K562 (cell line): ENCODE results near the gene POLR2L. TPM values are rescaled to one million over a fixed set of nuclear protein-coding genes. Genes with fewer than 3 reads are reported as not detected.

ENCODE experiments used
- CC2D1A ChIP-seq: fragments of 450-650 bp; IDR thresholded peaks from 2 replicates; pipeline ENCODE4 v1.6.1; 2017; ENCODE audit warnings: mild to moderate bottlenecking
- CREB1 ChIP-seq, 2 experiments: sonication (generic) in 1 of 2; formaldehyde crosslinking in 1 of 2; IDR thresholded peaks; 2 replicates each; pipeline versions ENCODE4 v1.6.1 to v1.8.0; 2012 to 2022; ENCODE audit warnings: inconsistent platforms in 1 of 2, mild to moderate bottlenecking in 1 of 2, missing genetic modification reagents in 1 of 2, moderate library complexity in 1 of 2
- DIDO1 ChIP-seq: fragments of 450-650 bp; IDR thresholded peaks from 2 replicates; pipeline ENCODE4 v1.6.1; 2016; ENCODE audit warnings: low read depth, missing biosample characterization, missing genetic modification characterization
- E4F1 ChIP-seq: fragments of 250-450 bp; sonication (Bioruptor Pico); IDR thresholded peaks from 2 replicates; pipeline ENCODE4 v1.5.0; 2021; ENCODE audit warnings: mild to moderate bottlenecking, borderline replicate concordance
- FOXK2 ChIP-seq, 2 experiments: fragments of 450-650 bp; IDR thresholded peaks in 1 of 2; conservative IDR thresholded peaks in 1 of 2; 2 replicates each; pipeline ENCODE4 v1.6.1; 2016; ENCODE audit warnings: low read depth in 2 of 2, mild to moderate bottlenecking in 1 of 2
- KDM5B ChIP-seq: fragments of 200-600 bp; sonication (generic); IDR thresholded peaks from 2 replicates; pipeline ENCODE4 v1.6.1; 2012; ENCODE audit warnings: low read depth, mild to moderate bottlenecking, moderate library complexity, low read length, control low read depth, inconsistent platforms; ENCODE audit not compliant: insufficient replicate concordance
- MAX ChIP-seq: sonication (generic); formaldehyde crosslinking; IDR thresholded peaks from 2 replicates; pipeline ENCODE4 v1.9.0; 2022; ENCODE audit warnings: mild to moderate bottlenecking, missing genetic modification reagents
- MBD2 ChIP-seq: sonication (generic); IDR thresholded peaks from 2 replicates; pipeline ENCODE4 v1.6.1; 2016; ENCODE audit warnings: low read depth, borderline replicate concordance
- MCM2 ChIP-seq: fragments of 450-650 bp; IDR thresholded peaks from 2 replicates; pipeline ENCODE4 v1.6.1; 2017; ENCODE audit warnings: low read depth, mild to moderate bottlenecking
- NFIX ChIP-seq: fragments of 250-450 bp; sonication (Bioruptor Pico); IDR thresholded peaks from 2 replicates; pipeline ENCODE4 v1.4.0; 2020; ENCODE audit warnings: low read depth, mild to moderate bottlenecking, moderate library complexity
- NR2C1 ChIP-seq, 2 experiments: fragments of 450-650 bp; IDR thresholded peaks; 2 replicates each; pipeline ENCODE4 v1.6.1; 2017; ENCODE audit warnings: mild to moderate bottlenecking in 2 of 2, antibody characterized with exemption in 1 of 2, inconsistent platforms in 1 of 2, missing compliant biosample characterization in 1 of 2, missing genetic modification characterization in 1 of 2
- POLR2A ChIP-seq: fragments of 450-650 bp; conservative IDR thresholded peaks from 2 replicates; pipeline ENCODE4 v1.6.1; 2016
- RBM17 ChIP-seq: fragments of 200-400 bp; formaldehyde crosslinking; IDR thresholded peaks from 2 replicates; pipeline ENCODE4 v1.6.1; 2017; ENCODE audit warnings: low read depth, mild to moderate bottlenecking, low read length, borderline replicate concordance
- RFX5 ChIP-seq: IDR thresholded peaks from 2 replicates; pipeline ENCODE4 v1.6.1; 2011; ENCODE audit warnings: low read depth, mild to moderate bottlenecking, improper control_type of control experiment, low read length
- SMARCA5 ChIP-seq: fragments of 450-650 bp; IDR thresholded peaks from 2 replicates; pipeline ENCODE4 v1.6.1; 2016
- TAF9B ChIP-seq: fragments of 450-650 bp; IDR thresholded peaks from 2 replicates; pipeline ENCODE4 v1.6.1; 2018; ENCODE audit warnings: mild to moderate bottlenecking; ENCODE audit not compliant: partially characterized antibody
- UBTF ChIP-seq, 2 experiments: IDR thresholded peaks; 2 replicates each; pipeline ENCODE4 v1.6.1; 2012; ENCODE audit warnings: improper control_type of control experiment in 2 of 2, low read depth in 2 of 2, low read length in 2 of 2, borderline replicate concordance in 1 of 2
- XRCC3 ChIP-seq: fragments of 450-650 bp; IDR thresholded peaks from 2 replicates; pipeline ENCODE4 v1.6.1; 2017; ENCODE audit warnings: mild to moderate bottlenecking, moderate library complexity
- XRCC4 ChIP-seq: IDR thresholded peaks from one replicate; pipeline ENCODE4 v1.6.1; 2011; ENCODE audit not compliant: insufficient read depth, insufficient read length; ENCODE audit errors: extremely low read depth
- ZC3H11A ChIP-seq: IDR thresholded peaks from 2 replicates; pipeline ENCODE4 v1.6.1; 2012; ENCODE audit warnings: low read depth, low read length, improper control_type of control experiment
- ZNF140 ChIP-seq: fragments of 250-450 bp; sonication (Bioruptor Pico); IDR thresholded peaks from 2 replicates; pipeline ENCODE4 v1.8.0; 2021; ENCODE audit warnings: moderate library complexity, mild to moderate bottlenecking, inconsistent platforms
- ZNF239 ChIP-seq: fragments of 250-450 bp; sonication (Bioruptor Pico); IDR thresholded peaks from 2 replicates; pipeline ENCODE4 v1.4.0; 2020; ENCODE audit warnings: mild to moderate bottlenecking
- ZNF263 ChIP-seq: sonication (generic); formaldehyde crosslinking; IDR thresholded peaks from 2 replicates; pipeline ENCODE4 v1.8.0; 2022; ENCODE audit warnings: mild to moderate bottlenecking, missing genetic modification reagents, borderline replicate concordance
- ZNF75A ChIP-seq: fragments of 450-650 bp; formaldehyde crosslinking; IDR thresholded peaks from 2 replicates; pipeline ENCODE4 v1.4.0; 2020; ENCODE audit warnings: mild to moderate bottlenecking
- polyA plus RNA-seq, 8 experiments: library from polyadenylated mRNA; depleted of rRNA in 4 of 8; stranded (reverse) in 5 of 8; unstranded in 3 of 8; fragments of >200 nt; fragmentation: Nextera tagmentation in 2 of 8; fragmentation: Illumina TruSeq in 1 of 8; extraction: Ambion mirVana in 2 of 8; extraction: Trizol in 1 of 8; gene quantifications; 2 replicates each; pipeline versions ENCODE4 v1.2.1 to v1.2.3, GENCODE V29; 2011 to 2014; ENCODE audit warnings: inconsistent platforms in 1 of 8, missing spikeins in 1 of 8
- total RNA-seq, 7 experiments: library from RNA; depleted of rRNA in 6 of 7; stranded (reverse); fragments of >200 nt in 6 of 7; fragmentation: Illumina TruSeq in 2 of 7; extraction: Trizol in 2 of 7; gene quantifications; 2 replicates each; pipeline versions ENCODE4 v1.2.1 to v1.2.3, GENCODE V29; 2011 to 2021; ENCODE audit warnings: low replicate concordance in 1 of 7

Gene POLR2L
- total and polyA plus RNA-seq, 9 of the 15 experiments (the other 6 are each of a cell fraction or from before 2014, with no cell fraction given): 38.3 to 688 (median 108) TPM

- TF ChIP-seq NR2C1 (IDR thresholded peaks at IDR 0.05) (no peak), NR2C1 (tag; IDR thresholded peaks at IDR 0.05) (no peak), ZNF263 (CRISPR knock-in tag) (0 out of 2 replicates have a peak, but pooled peaks have one; percentile 14), MAX (CRISPR knock-in tag) (peak; percentile 29; the same call in 1 of the 2 replicates), SMARCA5 (no peak), XRCC4 (no peak), E4F1 (CRISPR knock-in tag) (no peak), CC2D1A (no peak), TAF9B (no peak), RFX5 (no peak), ZNF140 (CRISPR knock-in tag) (no peak), CREB1 (IDR thresholded peaks at IDR 0.05) (no peak), CREB1 (CRISPR knock-in tag; IDR thresholded peaks at IDR 0.05) (no peak), FOXK2 (conservative IDR thresholded peaks at IDR 0.05 in 1 of 2, IDR thresholded peaks at IDR 0.05 in 1 of 2; ENCODE audit: low read depth in 2 of 2) (no peak), XRCC3 (no peak), ZC3H11A (no peak), KDM5B (peak; percentile 27), POLR2A (peak; percentile 57), RBM17 (no peak), DIDO1 (tag) (no peak), MCM2 (no peak), NFIX (CRISPR knock-in tag) (no peak), ZNF75A (CRISPR knock-in tag) (no peak), ZNF239 (no peak), UBTF (IDR thresholded peaks at IDR 0.05; ENCODE audit: borderline replicate concordance in 1 of 2, low read depth in 2 of 2, low read length in 2 of 2) (no peak), MBD2 (0 out of 2 replicates have a peak, but pooled peaks have one; percentile 5)
Measured at GRCh38 chr11:832529-833113, 9.7 kb downstream of the POLR2L start, which contains the start of gene CD151 (continued).
